GM21390 (cell line): ENCODE data around the gene CYP21A2.
"Not testable (repeated sequence)": the region's sequence is repeated elsewhere in the genome, so short reads cannot be mapped to it uniquely, and the experiment has no call there.

Experiments
- ATAC-seq: cut with Tn5 transposase; IDR thresholded peaks from one replicate; pipeline ENCODE4 v1.9.1; 2021; ENCODE audit not compliant: unreplicated experiment

The CYP21A2 gene

DNA sequence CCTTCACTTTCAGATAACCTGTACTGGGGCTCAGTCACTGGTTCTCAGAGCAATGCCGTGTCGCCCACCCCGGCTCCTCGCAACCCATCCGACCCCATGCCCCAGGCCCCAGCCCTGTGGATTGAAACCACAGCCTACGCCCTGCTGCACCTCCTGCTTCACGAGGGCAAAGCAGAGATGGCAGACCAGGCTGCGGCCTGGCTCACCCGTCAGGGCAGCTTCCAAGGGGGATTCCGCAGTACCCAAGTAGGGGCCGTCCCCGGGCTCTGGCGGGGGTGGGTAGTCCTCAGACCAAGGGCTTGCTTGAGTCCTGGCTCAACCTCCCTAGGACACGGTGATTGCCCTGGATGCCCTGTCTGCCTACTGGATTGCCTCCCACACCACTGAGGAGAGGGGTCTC is 8.7 kb upstream of the CYP21A2 start:
- ATAC-seq = not testable (repeated sequence)

DNA sequence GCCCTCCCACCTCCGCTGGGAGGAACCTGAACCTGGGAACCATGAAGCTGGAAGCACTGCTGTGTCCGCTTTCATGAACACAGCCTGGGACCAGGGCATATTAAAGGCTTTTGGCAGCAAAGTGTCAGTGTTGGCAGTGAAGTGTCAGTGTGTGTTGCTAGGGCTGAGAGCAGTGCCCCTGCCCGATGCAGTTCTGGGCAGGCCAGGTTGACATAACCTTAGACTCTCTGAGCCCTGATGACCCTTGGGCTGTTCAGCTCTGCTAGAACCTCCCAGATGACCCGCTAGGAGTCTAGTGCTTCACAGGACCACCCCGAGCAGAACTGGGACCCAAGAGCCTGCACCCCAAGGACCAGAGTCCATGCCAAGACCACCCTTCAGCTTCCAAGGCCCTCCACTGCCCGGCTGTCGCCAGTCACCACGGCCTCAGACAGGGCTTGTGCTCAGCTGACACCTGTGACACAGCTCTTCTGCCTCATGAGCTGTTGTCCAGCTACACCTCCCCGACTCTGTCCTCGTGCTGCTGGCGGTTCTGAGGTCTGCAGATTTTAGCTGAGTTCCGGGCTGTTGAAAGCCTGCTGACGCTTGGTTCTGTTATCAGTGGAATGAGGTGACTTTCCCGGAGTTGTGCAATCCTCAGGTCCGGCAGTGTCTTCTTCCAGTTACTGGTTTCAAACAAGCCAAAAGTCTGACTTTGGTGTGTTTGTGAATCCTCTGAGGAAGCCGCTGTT is 2.8 kb upstream of the CYP21A2 start:
- not testable (repeated sequence) for ATAC-seq

DNA sequence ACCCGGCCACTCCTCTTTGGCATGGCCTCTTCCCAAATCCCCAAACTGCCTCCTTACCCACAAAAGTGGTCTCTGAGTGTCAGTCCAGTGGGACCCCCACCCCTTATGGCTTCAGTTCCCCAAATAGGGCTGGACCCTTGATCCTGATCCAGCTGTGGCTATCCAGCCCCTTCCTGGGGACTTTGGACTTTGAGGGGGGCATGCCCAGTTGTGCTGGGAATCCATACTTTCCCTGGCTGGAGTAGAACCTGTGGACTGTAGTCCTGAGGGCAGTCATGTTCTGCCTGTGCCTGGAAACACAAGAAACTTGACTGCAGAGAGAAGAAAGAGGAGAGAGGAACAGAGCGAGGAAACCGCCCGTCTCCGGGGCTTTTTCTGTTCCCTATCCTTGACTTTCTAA is 1.1 kb upstream of the CYP21A2 start:
- ATAC-seq = not testable (repeated sequence)

- ATAC-seq = not testable (repeated sequence)
These were observed 663 bp downstream of the CYP21A2 start for GRCh38 chr6:32038878-32039277.

DNA sequence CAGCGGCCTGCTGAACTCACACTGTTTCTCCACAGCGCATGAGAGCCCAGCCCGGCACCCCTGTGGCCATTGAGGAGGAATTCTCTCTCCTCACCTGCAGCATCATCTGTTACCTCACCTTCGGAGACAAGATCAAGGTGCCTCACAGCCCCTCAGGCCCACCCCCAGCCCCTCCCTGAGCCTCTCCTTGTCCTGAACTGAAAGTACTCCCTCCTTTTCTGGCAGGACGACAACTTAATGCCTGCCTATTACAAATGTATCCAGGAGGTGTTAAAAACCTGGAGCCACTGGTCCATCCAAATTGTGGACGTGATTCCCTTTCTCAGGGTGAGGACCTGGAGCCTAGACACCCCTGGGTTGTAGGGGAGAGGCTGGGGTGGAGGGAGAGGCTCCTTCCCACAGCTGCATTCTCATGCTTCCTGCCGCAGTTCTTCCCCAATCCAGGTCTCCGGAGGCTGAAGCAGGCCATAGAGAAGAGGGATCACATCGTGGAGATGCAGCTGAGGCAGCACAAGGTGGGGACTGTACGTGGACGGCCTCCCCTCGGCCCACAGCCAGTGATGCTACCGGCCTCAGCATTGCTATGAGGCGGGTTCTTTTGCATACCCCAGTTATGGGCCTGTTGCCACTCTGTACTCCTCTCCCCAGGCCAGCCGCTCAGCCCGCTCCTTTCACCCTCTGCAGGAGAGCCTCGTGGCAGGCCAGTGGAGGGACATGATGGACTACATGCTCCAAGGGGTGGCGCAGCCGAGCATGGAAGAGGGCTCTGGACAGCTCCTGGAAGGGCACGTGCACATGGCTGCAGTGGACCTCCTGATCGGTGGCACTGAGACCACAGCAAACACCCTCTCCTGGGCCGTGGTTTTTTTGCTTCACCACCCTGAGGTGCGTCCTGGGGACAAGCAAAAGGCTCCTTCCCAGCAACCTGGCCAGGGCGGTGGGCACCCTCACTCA is 1.4 kb downstream of the CYP21A2 start:
- ATAC-seq = not testable (repeated sequence)

DNA sequence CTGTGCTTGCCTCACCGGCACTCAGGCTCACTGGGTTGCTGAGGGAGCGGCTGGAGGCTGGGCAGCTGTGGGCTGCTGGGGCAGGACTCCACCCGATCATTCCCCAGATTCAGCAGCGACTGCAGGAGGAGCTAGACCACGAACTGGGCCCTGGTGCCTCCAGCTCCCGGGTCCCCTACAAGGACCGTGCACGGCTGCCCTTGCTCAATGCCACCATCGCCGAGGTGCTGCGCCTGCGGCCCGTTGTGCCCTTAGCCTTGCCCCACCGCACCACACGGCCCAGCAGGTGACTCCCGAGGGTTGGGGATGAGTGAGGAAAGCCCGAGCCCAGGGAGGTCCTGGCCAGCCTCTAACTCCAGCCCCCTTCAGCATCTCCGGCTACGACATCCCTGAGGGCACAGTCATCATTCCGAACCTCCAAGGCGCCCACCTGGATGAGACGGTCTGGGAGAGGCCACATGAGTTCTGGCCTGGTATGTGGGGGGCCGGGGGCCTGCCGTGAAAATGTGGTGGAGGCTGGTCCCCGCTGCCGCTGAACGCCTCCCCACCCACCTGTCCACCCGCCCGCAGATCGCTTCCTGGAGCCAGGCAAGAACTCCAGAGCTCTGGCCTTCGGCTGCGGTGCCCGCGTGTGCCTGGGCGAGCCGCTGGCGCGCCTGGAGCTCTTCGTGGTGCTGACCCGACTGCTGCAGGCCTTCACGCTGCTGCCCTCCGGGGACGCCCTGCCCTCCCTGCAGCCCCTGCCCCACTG is 2.3 kb downstream of the CYP21A2 start:
- not testable (repeated sequence) for ATAC-seq

GRCh38 chr6:32041050-32041321 is 2.8 kb downstream of the CYP21A2 start:
- ATAC-seq = not testable (repeated sequence)

DNA sequence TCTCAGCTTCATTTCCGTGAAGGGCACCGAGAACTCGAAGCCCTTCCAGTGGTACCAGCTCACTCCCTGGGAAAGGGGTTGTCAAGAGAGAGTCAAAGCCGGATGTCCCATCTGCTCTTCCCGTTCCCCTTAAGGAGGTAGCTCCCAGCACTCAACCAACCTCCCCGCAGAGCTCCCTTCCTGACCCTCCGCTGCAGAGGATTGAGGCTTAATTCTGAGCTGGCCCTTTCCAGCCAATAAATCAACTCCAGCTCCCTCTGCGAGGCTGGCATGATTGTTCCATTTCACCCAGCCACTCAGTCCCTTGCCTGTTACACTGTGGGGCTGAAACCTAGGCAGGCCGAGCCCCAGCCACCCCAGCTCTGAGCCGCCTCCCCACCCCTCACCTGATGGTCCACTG is 3.2 kb downstream of the CYP21A2 start:
- not testable (repeated sequence) for ATAC-seq

- ATAC-seq = not testable (repeated sequence)
These were observed 4.1 kb downstream of the CYP21A2 start for GRCh38 chr6:32042276-32042675.

DNA sequence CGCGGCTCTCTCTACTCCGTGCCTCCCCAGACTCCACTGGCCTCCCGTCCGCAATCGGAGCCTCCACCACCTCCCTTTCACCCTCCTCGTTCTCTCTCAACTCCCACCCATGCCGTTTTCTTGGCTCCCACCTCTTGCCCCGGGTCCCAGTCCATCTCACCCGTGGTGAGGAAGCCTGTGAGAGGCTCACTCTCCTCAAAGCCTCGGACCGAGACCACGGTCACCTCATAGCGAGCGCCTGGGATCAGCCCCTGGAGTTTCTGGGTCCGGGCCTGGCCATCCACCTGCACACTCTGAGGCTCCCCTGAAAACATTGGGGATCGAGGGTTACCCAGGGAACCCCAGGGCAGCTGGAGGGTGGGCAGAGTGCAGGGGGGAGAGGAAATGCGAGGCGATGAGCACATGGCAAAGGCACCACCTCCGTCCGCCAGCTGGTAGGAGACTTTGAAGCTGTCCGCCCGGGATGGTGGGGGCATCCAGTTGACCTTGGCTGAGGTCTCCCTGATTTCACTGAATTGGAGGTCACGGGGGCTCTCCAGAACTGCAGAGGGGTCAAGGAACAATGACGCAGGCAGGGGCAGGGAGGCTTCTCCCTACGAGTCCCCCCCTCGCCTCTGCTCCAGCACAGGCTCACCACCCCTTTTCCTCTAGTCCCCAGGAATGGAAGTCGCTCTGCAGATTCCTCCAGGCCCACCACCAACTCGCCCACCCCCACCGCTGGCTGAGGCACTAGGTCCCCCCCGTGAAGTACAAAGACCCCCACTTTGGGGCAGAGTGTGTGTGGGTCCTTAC is 5.6 kb downstream of the CYP21A2 start:
- not testable (repeated sequence) for ATAC-seq

DNA sequence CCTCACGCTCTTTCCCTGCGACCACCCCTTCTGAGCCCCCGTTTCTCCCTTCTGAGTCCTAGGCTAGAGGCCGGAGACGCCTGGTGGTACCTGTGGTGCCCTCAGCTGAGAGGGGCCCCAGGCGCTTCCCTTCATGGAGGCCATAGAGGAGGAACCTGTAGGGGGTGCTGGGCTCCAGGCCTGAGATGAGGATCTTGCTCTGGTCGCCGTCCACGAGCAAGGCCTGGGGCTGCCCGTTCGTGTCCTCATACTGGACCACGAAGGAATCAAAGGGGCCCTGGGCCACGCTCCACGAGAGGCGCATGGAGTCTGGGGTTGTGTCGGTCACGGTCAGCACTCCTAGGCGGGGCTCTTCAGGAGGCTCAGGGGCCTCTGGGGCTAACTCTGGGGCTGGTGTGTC is 6.7 kb downstream of the CYP21A2 start:
- not testable (repeated sequence) for ATAC-seq

DNA sequence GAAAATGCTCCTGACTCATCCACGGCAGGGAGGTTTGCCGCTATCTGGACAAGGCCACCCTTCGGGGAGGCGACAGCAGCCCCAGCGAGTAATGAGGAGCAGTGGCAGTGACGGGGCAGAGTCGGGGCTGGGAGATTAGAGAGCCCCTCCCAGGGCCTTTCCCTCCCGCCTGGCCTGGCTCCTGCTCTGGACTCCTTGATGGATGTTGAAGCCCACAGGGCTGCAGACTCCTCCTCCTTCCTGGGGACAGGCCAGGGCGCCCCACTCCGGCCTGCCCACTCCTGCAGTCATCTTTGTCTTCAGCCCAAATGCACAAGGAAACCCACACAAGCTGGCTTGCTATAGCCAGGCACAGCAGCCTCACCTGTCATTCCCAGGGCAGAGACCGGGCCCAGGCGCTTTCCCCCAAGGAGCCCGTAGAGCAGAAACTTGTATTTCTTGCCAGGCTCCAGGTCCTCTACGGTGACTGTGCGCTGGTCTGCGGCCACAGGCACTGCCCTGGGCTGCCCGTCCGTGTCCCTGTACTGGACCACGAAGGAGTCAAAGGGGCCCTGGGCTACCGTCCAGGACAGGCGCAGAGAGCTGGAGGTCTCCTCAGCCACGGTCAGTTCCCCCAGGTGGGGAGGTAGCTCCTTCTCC is 7.7 kb downstream of the CYP21A2 start:
- ATAC-seq = no peak

GRCh38 chr6:32046450-32047083 is 8.4 kb downstream of the CYP21A2 start:
- no peak for ATAC-seq

DNA sequence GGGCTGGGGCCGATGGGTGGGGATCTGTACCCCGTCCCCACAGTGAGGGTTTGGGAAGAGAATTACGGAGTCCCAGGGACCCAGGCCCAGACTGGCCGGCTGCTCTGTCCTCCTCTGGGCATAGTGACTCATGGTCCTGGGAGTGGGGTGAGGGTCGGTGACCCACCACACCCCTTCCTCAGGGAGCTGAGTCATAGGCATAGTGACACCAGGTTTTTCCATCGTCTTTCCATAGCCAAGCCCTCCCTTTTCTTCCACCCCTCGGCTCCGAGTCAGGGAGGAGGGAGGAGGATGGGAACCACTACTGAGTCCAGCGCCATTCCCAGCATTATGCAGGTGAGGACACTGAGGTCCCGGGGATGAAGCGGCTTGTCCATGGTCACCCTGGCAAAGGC is 8.9 kb downstream of the CYP21A2 start:
- ATAC-seq = no peak

- ATAC-seq = no peak
These were observed 9.3 kb downstream of the CYP21A2 start for GRCh38 chr6:32047539-32047854.

DNA sequence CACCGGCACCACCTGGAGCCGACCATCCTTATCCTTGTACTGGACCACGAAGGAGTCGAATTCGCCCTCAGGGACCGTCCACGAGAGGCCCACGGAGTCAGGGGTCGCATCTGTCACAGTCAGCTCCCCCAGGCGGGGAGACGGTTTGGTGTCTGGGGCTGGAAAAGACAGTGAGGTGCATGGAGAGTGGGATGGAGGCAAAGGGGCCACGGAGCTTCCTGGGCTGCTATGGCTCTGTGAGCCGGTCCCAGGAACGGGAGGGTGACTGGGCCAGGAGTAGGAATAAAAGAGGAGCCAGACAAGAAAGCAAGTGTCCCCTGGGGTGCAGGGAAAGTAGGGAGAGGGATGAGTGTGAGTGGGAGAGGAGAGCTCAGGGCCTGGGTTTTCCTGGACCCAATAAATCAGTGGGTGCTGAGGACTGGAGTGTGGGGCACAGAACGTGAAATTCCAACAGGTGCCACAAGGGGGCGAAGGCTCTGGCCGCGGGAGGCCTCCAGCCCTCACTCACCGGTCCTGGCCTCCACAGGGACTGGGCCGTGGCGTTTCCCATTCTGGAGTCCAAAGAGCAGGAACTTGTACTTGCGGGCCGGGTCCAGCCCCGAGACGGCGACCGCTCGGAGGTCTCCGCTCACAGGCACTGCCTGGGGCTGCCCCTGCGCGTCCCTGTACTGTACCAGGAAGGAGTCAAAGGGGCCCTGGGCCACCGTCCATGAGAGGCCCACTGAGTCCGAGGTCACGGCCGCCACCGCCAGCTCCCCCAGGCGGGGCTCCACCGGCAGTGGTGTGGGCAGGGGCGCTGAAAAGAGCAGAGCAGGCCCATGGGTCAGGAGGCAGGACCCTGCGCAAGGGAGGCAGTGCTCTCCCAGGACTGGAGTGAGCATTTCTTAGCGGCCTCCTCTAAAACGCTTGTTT is 9.9 kb downstream of the CYP21A2 start:
- ATAC-seq = no peak

- ATAC-seq = not testable (repeated sequence)
These were observed 10.9 kb downstream of the CYP21A2 start for GRCh38 chr6:32049149-32049548.

DNA sequence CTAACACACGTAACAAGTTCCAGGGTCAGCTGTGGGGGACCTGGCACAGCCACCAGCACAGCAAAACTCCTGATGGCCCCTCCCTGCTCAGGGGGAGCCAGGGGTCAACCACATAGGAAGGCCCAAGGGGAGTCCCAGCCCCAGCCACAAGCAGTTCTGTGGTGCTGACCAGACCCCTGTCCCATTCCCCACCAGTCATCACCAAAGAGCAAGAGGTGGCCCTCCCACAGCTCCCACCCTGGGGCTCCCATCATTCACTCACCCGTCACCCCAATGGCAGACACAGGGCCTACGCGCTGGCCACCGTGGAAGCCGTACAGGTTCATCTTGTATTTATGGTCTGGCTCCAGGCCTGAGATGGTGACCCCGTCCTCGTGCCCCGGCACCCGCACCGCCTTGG is 11.5 kb downstream of the CYP21A2 start:
- ATAC-seq = not testable (repeated sequence)

DNA sequence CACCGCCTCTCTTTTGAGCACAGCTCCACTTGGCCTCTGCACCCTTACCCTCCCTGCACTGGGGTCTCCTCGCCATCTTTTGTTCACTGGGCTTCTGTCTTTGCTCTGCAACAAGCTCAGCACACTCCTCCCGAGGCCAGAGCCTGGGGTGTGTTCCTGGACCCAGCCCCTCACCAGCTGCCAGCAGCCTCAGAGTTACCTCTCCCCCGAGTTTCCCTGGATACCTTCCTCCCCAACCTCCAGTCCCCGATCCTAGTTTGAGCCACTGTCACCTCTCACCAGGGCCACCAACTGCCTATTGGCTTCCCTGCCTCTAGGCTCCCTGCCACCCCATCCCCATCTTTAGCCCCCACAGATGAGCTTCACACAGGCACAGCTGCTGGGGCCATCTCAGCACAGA is 12.3 kb downstream of the CYP21A2 start:
- ATAC-seq = no peak
